Mesodermal cell (in vitro differentiated cells): ENCODE data around the gene ZNF598. TPM values are rescaled to one million over a fixed set of nuclear protein-coding genes. Genes with fewer than 3 reads are reported as not detected.

ENCODE experiments used
- H3K27ac ChIP-seq: 2 replicates; pipeline ENCODE4 v1.7.0; 2013; ENCODE audit warnings: mild to moderate bottlenecking, low read depth, low read length, moderate library complexity; ENCODE audit not compliant: severe bottlenecking
- H3K36me3 ChIP-seq: 2 replicates; pipeline ENCODE4 v1.7.1; 2013; ENCODE audit warnings: mild to moderate bottlenecking, low read length, moderate library complexity; ENCODE audit not compliant: control insufficient read depth, insufficient read depth
- H3K4me1 ChIP-seq: one replicate; pipeline ENCODE4 v1.7.1; 2013; ENCODE audit warnings: mild to moderate bottlenecking, low read length; ENCODE audit not compliant: insufficient read depth, control insufficient read depth, poor library complexity, severe bottlenecking
- H3K4me3 ChIP-seq: 2 replicates; pipeline ENCODE4 v1.7.0; 2013; ENCODE audit warnings: low read length, control low read depth, mild to moderate bottlenecking; ENCODE audit not compliant: insufficient read depth, poor library complexity, severe bottlenecking; ENCODE audit errors: extremely low read depth
- H3K9me3 ChIP-seq: 2 replicates; pipeline ENCODE4 v1.7.1; 2013; ENCODE audit warnings: mild to moderate bottlenecking, low read length, moderate library complexity; ENCODE audit not compliant: control insufficient read depth
- WGBS, 2 experiments: methylation state at CpG; one replicate each; pipeline ENCODE4 v1.1.5; 2013; ENCODE audit warnings: missing lambda C conversion rate in 2 of 2; ENCODE audit not compliant: insufficient coverage in 2 of 2; 5-methylcytosine and 5-hydroxymethylcytosine counted together
- polyA plus RNA-seq, 2 experiments: library from polyadenylated mRNA; stranded (reverse); fragments of 50-300 nt; gene quantifications; one replicate each; pipeline ENCODE4 v1.2.3, GENCODE V29; 2013

ZNF598 gene
- 27.4 TPM for polyA plus RNA-seq (2013, experiment 1 of 2)
- polyA plus RNA-seq (2013, experiment 2 of 2): 23.7 TPM

DNA sequence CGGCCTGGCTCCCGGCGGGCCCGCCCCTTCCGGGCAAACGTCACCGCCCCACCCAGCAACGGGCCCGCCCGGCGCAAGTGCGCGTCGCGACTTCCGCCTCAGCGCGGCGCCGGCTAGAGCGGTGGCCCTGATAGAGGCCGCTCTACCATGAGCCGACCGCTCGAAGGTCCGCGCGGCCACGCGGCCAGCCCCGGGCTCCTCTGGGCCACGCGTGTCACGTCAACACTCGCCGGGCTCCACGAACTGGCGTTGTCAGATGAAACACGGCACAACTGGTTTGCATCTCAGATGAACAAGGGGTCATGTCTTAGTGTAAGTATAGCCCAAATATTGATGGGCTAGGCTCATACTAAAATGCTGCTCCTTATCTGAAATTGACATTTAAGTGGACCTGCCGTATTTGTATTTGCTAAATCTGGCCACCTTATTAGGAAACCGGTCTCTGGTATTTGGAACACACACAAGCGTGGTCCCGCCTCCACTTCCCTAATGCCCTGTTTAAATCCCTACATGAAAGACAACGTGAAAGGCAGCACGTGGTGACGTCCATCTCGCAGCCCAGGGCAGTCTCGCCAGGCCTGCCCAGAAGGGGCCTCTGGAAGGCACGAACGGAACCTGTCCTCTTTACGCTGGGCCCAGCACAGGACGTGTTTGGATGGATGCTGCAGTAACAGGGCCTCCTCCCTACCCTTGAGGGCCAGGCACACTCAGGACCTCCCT, at the start of gene ZNF598:
ZNF598 (minus strand) TSS at position 31 of the 720 bp plus-strand sequence.
- 5 to 6% methylated on average over 47 to 50 of the region's 52 CpGs for WGBS, 2 experiments
- Histone ChIP-seq H3K36me3 (peaks cover 29% of the 10 kb centered on the region), H3K27ac (peak within 1 kb of the TSS; percentile 80), H3K4me1 (peaks cover 27% of the 10 kb centered on the region), H3K4me3 (peak within 1 kb of the TSS; percentile 88), H3K9me3 (no peaks in the 10 kb centered on the region)

DNA sequence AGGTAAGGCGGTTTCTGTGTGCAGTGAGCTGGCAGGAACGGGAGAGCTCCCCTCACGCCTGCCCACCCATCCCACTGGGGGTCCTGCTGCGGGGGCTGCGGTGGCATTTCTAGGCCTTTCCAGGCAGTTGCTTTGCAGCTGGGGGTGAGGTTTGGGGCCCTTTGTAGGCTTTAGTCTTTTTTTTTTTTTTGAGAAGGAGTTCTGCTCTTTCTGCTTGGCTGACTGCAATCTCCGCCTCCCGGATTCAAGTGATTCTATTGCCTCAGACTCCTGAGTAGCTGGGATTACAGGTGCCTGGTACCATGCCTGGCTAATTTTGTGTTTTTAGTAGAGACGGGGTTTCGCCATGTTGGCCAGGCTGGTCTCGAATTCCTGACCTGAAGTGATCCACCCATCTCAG, 49.3 kb upstream of the ZNF598 start:
- H3K4me1 ChIP-seq: no peaks in the 10 kb centered on the region
- 97 to 98% methylated on average over 5 to 7 of the region's 10 CpGs for WGBS, 2 experiments
- no peak overlapping the region for H3K4me3 ChIP-seq
- H3K9me3 ChIP-seq: no peaks in the 10 kb centered on the region
- no peak overlapping the region for H3K27ac ChIP-seq
- H3K36me3 ChIP-seq: peaks cover 61% of the 10 kb centered on the region

DNA sequence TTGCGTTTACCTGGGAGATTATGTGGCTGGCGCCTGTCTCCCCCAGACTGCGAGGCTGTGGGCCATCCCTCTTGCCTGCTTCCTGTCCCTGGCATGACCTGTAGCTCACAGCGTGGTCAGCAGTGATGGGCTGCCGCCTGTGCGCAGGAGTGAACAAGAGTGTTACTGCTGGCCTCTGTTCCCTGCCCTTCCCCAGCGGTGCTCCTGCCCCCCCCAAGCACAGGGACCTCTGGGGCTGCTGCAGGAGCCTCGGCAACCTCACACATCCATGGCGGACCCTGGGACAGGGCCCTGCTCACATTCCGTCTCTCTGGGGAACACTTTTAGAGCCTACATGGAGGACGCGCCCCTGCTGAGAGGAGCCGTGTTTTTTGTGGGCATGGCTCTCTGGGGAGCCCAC, 48.8 kb upstream of the ZNF598 start:
- peaks cover 61% of the 10 kb centered on the region for H3K36me3 ChIP-seq
- 92 to 94% methylated on average over 13 of the region's 13 CpGs for WGBS, 2 experiments
- no peaks in the 10 kb centered on the region for H3K9me3 ChIP-seq
- H3K4me3 ChIP-seq: no peak overlapping the region
- H3K4me1 ChIP-seq: no peaks in the 10 kb centered on the region
- H3K27ac ChIP-seq: no peak overlapping the region

DNA sequence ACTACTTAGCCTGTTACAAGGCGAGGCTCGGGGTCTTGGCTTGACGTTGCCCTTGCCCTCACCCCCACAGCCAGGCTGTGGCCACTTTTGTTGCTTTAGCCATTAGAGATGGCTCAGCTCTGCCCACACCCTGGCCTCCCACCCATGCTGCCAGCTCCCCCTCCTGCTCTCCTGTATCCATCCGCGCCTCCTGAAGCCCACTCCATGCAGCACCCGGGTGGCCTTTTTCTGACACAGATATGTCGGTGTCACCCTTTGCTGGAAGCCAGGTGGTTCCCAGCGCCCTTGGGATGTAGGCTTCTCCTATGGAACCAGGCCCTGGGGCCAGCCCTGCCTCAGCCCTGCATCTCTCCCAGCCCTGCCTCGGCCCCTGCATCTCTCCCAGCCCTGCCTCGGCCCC, 47.8 kb upstream of the ZNF598 start:
- WGBS, 2 experiments: 92 to 97% methylated on average over 6 to 7 of the region's 10 CpGs
- no peak overlapping the region for H3K27ac ChIP-seq
- H3K4me3 ChIP-seq: no peak overlapping the region
- no peaks in the 10 kb centered on the region for H3K9me3 ChIP-seq
- no peaks in the 10 kb centered on the region for H3K4me1 ChIP-seq
- peaks cover 61% of the 10 kb centered on the region for H3K36me3 ChIP-seq

DNA sequence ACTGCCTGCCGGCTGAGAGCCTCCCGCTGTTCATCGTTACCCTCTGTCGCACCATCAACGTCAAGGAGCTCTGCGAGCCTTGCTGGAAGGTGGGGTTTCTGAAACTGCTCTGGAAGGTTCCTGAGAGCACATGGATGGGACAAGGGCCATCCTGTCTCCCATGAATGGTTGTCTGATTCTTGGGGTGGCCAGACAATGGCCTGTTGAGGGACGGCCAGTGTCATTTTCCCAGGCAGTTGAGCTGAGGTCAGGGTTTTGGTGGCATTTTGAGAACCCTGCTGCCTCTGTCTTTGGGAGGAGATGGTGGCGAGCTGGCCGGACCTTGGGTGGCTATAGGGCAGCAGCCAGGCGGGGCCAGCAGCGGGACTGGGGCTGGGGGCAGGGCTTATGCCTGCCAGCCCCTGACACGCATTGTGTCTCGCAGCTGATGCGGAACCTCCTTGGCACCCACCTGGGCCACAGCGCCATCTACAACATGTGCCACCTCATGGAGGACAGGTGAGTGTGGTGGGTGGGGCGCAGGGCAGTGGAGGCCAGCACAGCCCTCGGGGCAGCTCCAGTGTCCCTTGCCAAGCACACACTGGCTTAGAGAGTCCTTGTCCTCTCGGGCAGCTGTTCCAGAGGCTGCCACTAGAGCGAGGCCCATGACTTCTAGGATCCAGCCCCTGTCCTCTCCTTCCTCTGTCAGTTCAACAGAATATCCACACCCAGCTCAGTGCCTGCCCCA, 47.2 kb upstream of the ZNF598 start:
- no peak overlapping the region for H3K27ac ChIP-seq
- 89 to 93% methylated on average over 16 to 18 of the region's 19 CpGs for WGBS, 2 experiments
- H3K4me1 ChIP-seq: no peaks in the 10 kb centered on the region
- H3K4me3 ChIP-seq: no peak overlapping the region
- no peaks in the 10 kb centered on the region for H3K9me3 ChIP-seq
- peaks cover 66% of the 10 kb centered on the region for H3K36me3 ChIP-seq

DNA sequence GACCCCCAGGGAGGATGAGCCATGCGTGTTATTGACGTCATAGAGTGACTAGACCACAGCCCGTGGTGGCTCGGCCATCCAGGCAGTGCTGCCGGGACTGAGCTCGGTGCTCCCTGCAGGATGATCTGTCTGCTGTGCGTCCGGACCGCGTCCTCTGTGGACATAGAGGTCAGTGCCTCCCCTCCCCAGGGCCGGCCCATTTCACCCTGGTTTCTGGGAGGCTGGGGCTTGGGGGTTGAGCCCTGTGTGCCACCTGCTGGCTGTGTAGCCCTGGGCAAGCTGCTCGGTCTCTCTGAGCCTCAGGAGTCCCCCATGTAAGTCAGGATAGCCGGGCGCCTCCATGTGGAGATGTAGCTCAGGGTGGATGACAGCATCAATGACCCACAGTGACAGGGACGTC, 46.5 kb upstream of the ZNF598 start:
- H3K36me3 ChIP-seq: peaks cover 71% of the 10 kb centered on the region
- no peaks in the 10 kb centered on the region for H3K4me1 ChIP-seq
- no peak overlapping the region for H3K27ac ChIP-seq
- H3K9me3 ChIP-seq: no peaks in the 10 kb centered on the region
- WGBS, 2 experiments: 91 to 92% methylated on average over 13 to 15 of the region's 15 CpGs
- H3K4me3 ChIP-seq: no peak overlapping the region

DNA sequence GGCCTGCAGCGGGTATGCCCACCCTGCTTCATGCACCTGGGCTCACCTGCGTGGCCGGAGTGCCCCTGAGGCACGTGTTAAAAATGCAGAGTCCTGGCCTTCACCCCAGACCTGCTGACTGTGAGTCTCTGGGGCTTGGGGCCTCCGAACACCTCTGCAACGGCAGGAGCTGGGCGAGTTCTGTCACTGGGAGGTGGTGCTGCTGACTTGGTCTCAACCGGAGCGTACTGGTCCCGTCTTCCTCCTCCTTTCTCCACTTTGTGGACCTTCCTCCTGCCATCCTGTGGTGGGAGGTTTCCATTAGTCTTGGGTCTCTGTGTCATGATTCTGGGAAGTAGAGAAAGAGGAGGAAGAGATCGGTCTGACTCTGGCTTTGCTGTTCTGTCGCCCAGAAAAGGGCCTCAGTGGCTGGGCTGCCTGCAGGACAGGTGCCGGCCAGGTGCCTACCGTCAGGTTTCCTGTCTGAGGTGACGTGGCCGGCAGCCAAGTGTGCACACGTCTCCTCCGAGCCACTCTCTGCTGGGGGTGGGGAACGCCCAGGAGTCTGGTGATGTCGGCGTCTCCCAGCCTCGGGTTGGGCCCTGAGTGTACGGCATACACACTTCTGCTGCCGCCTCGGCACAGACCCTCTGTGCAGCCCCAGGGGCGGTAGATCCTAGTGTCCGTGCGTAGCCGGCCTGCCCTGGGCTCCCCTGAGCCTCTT, 45.1 kb upstream of the ZNF598 start:
- H3K4me3 ChIP-seq: no peak overlapping the region
- H3K36me3 ChIP-seq: peaks cover 69% of the 10 kb centered on the region
- WGBS, 2 experiments: 94 to 99% methylated on average over 21 to 26 of the region's 29 CpGs

DNA sequence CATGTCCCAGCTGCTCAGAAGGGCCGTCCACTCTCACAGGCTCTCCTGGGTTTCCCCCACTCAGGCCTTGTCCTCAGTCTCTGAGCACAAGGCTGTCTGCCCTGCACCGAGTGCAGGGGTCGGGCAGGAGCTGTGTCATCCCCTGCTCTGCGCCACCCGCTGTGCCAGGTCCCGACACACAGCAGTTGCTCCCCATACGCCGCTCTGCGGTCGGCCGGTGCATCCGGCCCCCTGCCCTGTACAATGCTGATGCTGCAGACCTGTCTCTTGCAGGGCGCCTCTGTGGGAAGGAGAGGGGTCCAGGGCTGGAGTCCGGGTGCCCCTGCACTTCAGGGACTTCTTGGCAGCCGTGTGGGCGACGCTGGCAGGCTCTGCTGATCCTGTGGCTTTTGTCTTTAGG, 44.3 kb upstream of the ZNF598 start:
- peaks cover 69% of the 10 kb centered on the region for H3K36me3 ChIP-seq
- WGBS, 2 experiments: 96 to 99% methylated on average over 17 of the region's 17 CpGs
- H3K27ac ChIP-seq: no peak overlapping the region
- H3K4me1 ChIP-seq: peaks cover 4% of the 10 kb centered on the region
- no peaks in the 10 kb centered on the region for H3K9me3 ChIP-seq
- H3K4me3 ChIP-seq: no peak overlapping the region

More for the DNA sequence above, 45.1 kb upstream of the ZNF598 start:
- Histone ChIP-seq H3K27ac (no peak overlapping the region), H3K9me3 (no peaks in the 10 kb centered on the region), H3K4me1 (peaks cover 3% of the 10 kb centered on the region)

DNA sequence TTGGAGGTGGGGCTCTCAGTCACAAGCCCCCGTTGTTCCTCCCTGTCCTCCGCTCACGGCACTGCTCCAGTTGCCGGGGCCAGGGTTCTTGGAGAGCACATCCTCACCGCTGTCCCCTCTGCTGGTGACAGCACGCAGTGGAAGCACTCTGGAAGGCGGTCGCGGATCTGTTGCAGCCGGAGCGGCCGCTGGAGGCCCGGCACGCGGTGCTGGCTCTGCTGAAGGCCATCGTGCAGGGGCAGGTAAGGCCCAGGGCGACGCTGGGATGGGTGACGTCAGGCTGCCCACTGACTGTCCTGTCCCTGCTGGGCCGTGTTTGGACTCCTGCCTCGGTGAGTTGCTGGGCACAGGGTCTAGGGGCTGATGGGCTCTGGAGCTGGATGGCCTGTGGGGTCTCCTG, 43.6 kb upstream of the ZNF598 start:
- Histone ChIP-seq H3K4me1 (peaks cover 4% of the 10 kb centered on the region), H3K4me3 (no peak overlapping the region), H3K9me3 (no peaks in the 10 kb centered on the region), H3K36me3 (peaks cover 63% of the 10 kb centered on the region), H3K27ac (no peak overlapping the region)
- 94 to 95% methylated on average over 21 of the region's 21 CpGs for WGBS, 2 experiments

DNA sequence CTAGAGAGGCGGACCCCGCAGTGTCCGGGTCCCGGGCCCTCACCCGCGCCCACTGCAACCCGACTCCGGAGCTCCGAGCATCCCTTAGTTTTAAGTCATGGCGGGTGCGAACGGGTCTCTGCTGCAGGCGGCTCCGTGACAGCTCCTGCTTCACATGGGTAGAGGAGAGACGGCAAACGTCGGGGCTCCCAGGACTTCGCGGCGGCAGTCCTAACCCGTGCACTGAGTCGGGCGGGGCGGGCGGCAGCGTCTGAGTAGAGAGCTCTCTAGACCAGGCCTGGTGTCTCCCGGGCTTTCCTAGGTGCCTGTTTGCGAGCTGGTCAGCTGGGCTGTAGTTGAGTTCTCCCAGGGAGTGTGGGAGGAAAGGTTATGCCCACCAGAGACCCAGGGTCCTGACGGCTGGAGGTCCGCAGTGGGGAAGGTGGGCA, 38.5 kb upstream of the ZNF598 start:
- Histone ChIP-seq H3K4me1 (peaks cover 4% of the 10 kb centered on the region), H3K36me3 (peaks cover 34% of the 10 kb centered on the region), H3K27ac (no peak overlapping the region), H3K4me3 (peak overlapping the region; percentile 94), H3K9me3 (no peaks in the 10 kb centered on the region)
- 2% methylated on average over 25 to 26 of the region's 30 CpGs for WGBS, 2 experiments
